Right atrium auricular region (tissue), 2 donors: ENCODE results near the gene B4GALNT2. TPM values are rescaled to one million over a fixed set of nuclear protein-coding genes. Genes with fewer than 3 reads are reported as not detected.
A peak's percentile ranks its signal among the peaks of the same experiment; 100 is the strongest.

Source experiments
- DNase-seq: peaks from one replicate; pipeline ENCODE4 v3.0.0-alpha.2; 2019; ENCODE audit warnings: low spot score
- H3K27ac ChIP-seq, 2 donors: fragments of 200-600 bp; sonication (generic); 1 replicate in 1 of 2; 2 replicates in 1 of 2; pipeline ENCODE4 v1.5.1; 2016 to 2019
- H3K27me3 ChIP-seq, 2 donors: fragments of 200-600 bp; sonication (generic); one replicate each; pipeline versions ENCODE4 v1.5.1 to v1.6.0; 2017 to 2019
- H3K36me3 ChIP-seq: fragments of 200-600 bp; sonication (generic); one replicate; pipeline ENCODE4 v1.5.1; 2016
- H3K4me1 ChIP-seq, 2 donors: fragments of 200-600 bp; sonication (generic); one replicate each; pipeline versions ENCODE4 v1.5.1 to v1.6.0; 2017 to 2019
- H3K4me3 ChIP-seq, 2 donors: fragments of 200-600 bp; sonication (generic); 1 replicate in 1 of 2; 2 replicates in 1 of 2; pipeline ENCODE4 v1.5.1; 2017 to 2019; ENCODE audit warnings: mild to moderate bottlenecking in 1 of 2, moderate library complexity in 1 of 2
- H3K9me3 ChIP-seq, 2 donors: fragments of 200-600 bp; sonication (generic); one replicate each; pipeline ENCODE4 v1.5.1; 2019
- CTCF ChIP-seq, 2 donors: fragments of 200-600 bp; sonication (generic); IDR thresholded peaks; one replicate each; pipeline ENCODE4 v1.5.1; 2019; ENCODE audit warnings: antibody characterized with exemption in 2 of 2
- total RNA-seq, 2 donors: library from RNA; depleted of rRNA; stranded (reverse); fragments of >200 nt; gene quantifications; one replicate each; pipeline ENCODE4 v1.1.0, GENCODE V29; 2016

The B4GALNT2 gene
- total RNA-seq, 2 donors from 2014 or later: not detected

GRCh38 chr17:49214676-49215360 lies 82.2 kb downstream of the B4GALNT2 start:
- H3K27ac ChIP-seq: peak overlapping the region in 1 of 2 donors; percentile 21
- TF ChIP-seq CTCF (IDR thresholded peaks at IDR 0.05): no peak
- peaks cover 0 to 54% of the 10 kb centered on the region in 2 donors for H3K4me1 ChIP-seq
- no peak for DNase-seq
- no peak overlapping the region for H3K4me3 ChIP-seq
- H3K27me3 ChIP-seq: no peaks in the 10 kb centered on the region
- H3K36me3 ChIP-seq: no peaks in the 10 kb centered on the region
- H3K9me3 ChIP-seq: no peaks in the 10 kb centered on the region

- peak overlapping the region; percentile 8 to 17 for H3K27ac ChIP-seq
- DNase-seq: no peak
Observed at GRCh38 chr17:49216482-49216881, 83.9 kb downstream of the B4GALNT2 start.

GRCh38 chr17:49216953-49217650 lies 84.5 kb downstream of the B4GALNT2 start:
- Histone ChIP-seq H3K4me3 (no peak overlapping the region), H3K36me3 (no peaks in the 10 kb centered on the region), H3K4me1 (peaks cover 0 to 55% of the 10 kb centered on the region in 2 donors), H3K9me3 (no peaks in the 10 kb centered on the region), H3K27me3 (no peaks in the 10 kb centered on the region), H3K27ac (peak overlapping the region; percentile 31 to 40)
- peak; percentile 76 for DNase-seq
- TF ChIP-seq CTCF (IDR thresholded peaks at IDR 0.05): no peak

More at GRCh38 chr17:49216482-49216881, 83.9 kb downstream of the B4GALNT2 start:
- TF ChIP-seq CTCF (IDR thresholded peaks at IDR 0.05): no peak
- H3K9me3 ChIP-seq: no peaks in the 10 kb centered on the region
- H3K36me3 ChIP-seq: no peaks in the 10 kb centered on the region
- H3K4me1 ChIP-seq: peaks cover 0 to 55% of the 10 kb centered on the region in 2 donors
- H3K4me3 ChIP-seq: no peak overlapping the region
- H3K27me3 ChIP-seq: no peaks in the 10 kb centered on the region

- Histone ChIP-seq H3K27ac (peak overlapping the region; percentile 31 to 40), H3K9me3 (no peaks in the 10 kb centered on the region), H3K4me1 (peaks cover 0 to 53% of the 10 kb centered on the region in 2 donors), H3K36me3 (no peaks in the 10 kb centered on the region), H3K4me3 (no peak overlapping the region), H3K27me3 (no peaks in the 10 kb centered on the region)
- no peak for TF ChIP-seq CTCF (IDR thresholded peaks at IDR 0.05)
- peak; percentile 65 for DNase-seq
Observed at GRCh38 chr17:49217651-49218413, 85.3 kb downstream of the B4GALNT2 start.

GRCh38 chr17:49218941-49219913 lies 86.7 kb downstream of the B4GALNT2 start:
- DNase-seq: no peak
- no peak overlapping the region for H3K4me3 ChIP-seq
- TF ChIP-seq CTCF (IDR thresholded peaks at IDR 0.05): peak in 1 of 2 donors; percentile 29
- no peaks in the 10 kb centered on the region for H3K27me3 ChIP-seq
- H3K9me3 ChIP-seq: no peaks in the 10 kb centered on the region
- no peak overlapping the region for H3K27ac ChIP-seq
- no peaks in the 10 kb centered on the region for H3K36me3 ChIP-seq
- peaks cover 0 to 51% of the 10 kb centered on the region in 2 donors for H3K4me1 ChIP-seq
